Uterus (tissue), 4 donors: ENCODE results near the gene POLE. TPM values are rescaled to one million over a fixed set of nuclear protein-coding genes. Genes with fewer than 3 reads are reported as not detected.

Experiments used
- DNase-seq, 2 donors: peaks; one replicate each; pipeline ENCODE4 v3.0.0-alpha.2; 2019 to 2020
- H3K27ac ChIP-seq, 2 donors: fragments of 200-600 bp; sonication (generic); 1 replicate in 1 of 2; 2 replicates in 1 of 2; pipeline ENCODE4 v1.5.1; 2016 to 2018
- H3K27me3 ChIP-seq, 2 donors: fragments of 200-600 bp; sonication (generic); one replicate each; pipeline ENCODE4 v1.5.1; 2018 to 2019; ENCODE audit warnings: control low read depth in 1 of 2
- H3K36me3 ChIP-seq, 2 donors: fragments of 200-600 bp; sonication (generic); one replicate each; pipeline ENCODE4 v1.5.1; 2019; ENCODE audit warnings: control low read depth in 1 of 2
- H3K4me1 ChIP-seq, 2 donors: fragments of 200-600 bp; sonication (generic); one replicate each; pipeline ENCODE4 v1.5.1; 2018 to 2019; ENCODE audit warnings: control low read depth in 1 of 2
- H3K4me3 ChIP-seq, 2 donors: fragments of 200-600 bp; sonication (generic); 1 replicate in 1 of 2; 2 replicates in 1 of 2; pipeline ENCODE4 v1.5.1; 2018 to 2019; ENCODE audit warnings: mild to moderate bottlenecking in 1 of 2
- H3K9me3 ChIP-seq, 2 donors: fragments of 200-600 bp; sonication (generic); one replicate each; pipeline ENCODE4 v1.5.1; 2019; ENCODE audit warnings: control low read depth in 1 of 2
- CTCF ChIP-seq, 4 experiments: fragments of 200-600 bp in 2 of 4; fragments of 450-650 bp in 2 of 4; sonication (generic) in 2 of 4; IDR thresholded peaks; one replicate each; pipeline ENCODE4 v1.5.1; 2016 to 2019; ENCODE audit warnings: antibody characterized with exemption in 4 of 4, mild to moderate bottlenecking in 2 of 4, moderate library complexity in 1 of 4
- POLR2A ChIP-seq, 2 donors: fragments of 450-650 bp; IDR thresholded peaks; one replicate each; pipeline ENCODE4 v1.6.1; 2016; ENCODE audit warnings: antibody characterized with exemption in 2 of 2, mild to moderate bottlenecking in 1 of 2, moderate library complexity in 1 of 2
- intact Hi-C: fragments of 100-400 bp; cut with DNase I; formaldehyde crosslinking; loops from one replicate; pipeline ENCODE4 v1.15.1; 2023; ENCODE audit warnings: low total_unique reads
- total RNA-seq, 4 donors: library from RNA; depleted of rRNA in 3 of 4; stranded (reverse); fragments of >200 nt in 3 of 4; gene quantifications; one replicate each; pipeline versions ENCODE4 v1.1.0 to v1.2.4, GENCODE V29; 2014 to 2023
- donor health status: DM: yes; HTN: yes; CAD: no.

The POLE gene
- total RNA-seq, 4 donors from 2014 or later: 7.7 to 71.3 (median 28.8) TPM

GRCh38 chr12:132734206-132734605 lies 47.1 kb upstream of the POLE start:
- no peak overlapping the region for H3K27ac ChIP-seq
- TF ChIP-seq POLR2A (IDR thresholded peaks at IDR 0.05) (no peak), CTCF (IDR thresholded peaks at IDR 0.05) (no peak)
- H3K4me1 ChIP-seq: no peaks in the 10 kb centered on the region
- H3K27me3 ChIP-seq: no peaks in the 10 kb centered on the region
- no peak overlapping the region for H3K4me3 ChIP-seq
- DNase-seq: no peak
- H3K9me3 ChIP-seq: no peaks in the 10 kb centered on the region
- intact Hi-C loops: no loop called here
- no peaks in the 10 kb centered on the region for H3K36me3 ChIP-seq

DNA sequence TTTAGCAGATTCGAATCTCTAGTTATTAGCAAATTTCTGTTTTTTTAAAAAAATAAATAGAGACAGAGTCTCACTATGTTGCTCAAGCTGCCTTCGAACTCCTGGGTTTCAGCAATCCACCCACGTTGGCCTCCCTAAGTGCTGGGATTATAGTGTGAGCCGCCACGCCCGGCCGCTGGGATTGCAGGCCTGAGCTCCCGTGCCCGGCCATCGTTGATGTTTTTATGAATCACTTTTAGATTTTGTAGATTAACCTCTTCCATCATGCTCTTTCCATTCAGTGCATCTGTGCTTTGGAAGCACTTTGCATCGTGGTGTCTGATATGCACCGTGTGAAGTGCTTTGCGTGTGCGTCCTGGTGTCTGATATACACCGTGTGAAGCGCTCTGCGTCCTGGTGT lies 44.4 kb upstream of the POLE start:
- Histone ChIP-seq H3K4me3 (no peak overlapping the region), H3K9me3 (no peaks in the 10 kb centered on the region), H3K27me3 (no peaks in the 10 kb centered on the region), H3K4me1 (no peaks in the 10 kb centered on the region), H3K27ac (no peak overlapping the region), H3K36me3 (no peaks in the 10 kb centered on the region)
- no peak for DNase-seq
- no peak for TF ChIP-seq POLR2A (IDR thresholded peaks at IDR 0.05)
- TF ChIP-seq CTCF (IDR thresholded peaks at IDR 0.05): no peak
- intact Hi-C loops: no loop called here

- no peaks in the 10 kb centered on the region for H3K9me3 ChIP-seq
- H3K27me3 ChIP-seq: no peaks in the 10 kb centered on the region
- H3K4me3 ChIP-seq: no peak overlapping the region
- TF ChIP-seq POLR2A (IDR thresholded peaks at IDR 0.05) (no peak), CTCF (IDR thresholded peaks at IDR 0.05) (no peak)
- DNase-seq: no peak
- intact Hi-C loops: no loop called here
- H3K4me1 ChIP-seq: no peaks in the 10 kb centered on the region
- H3K27ac ChIP-seq: no peak overlapping the region
- no peaks in the 10 kb centered on the region for H3K36me3 ChIP-seq
Measured at GRCh38 chr12:132730353-132730752, 43.2 kb upstream of the POLE start.

GRCh38 chr12:132729541-132730320 lies 42.6 kb upstream of the POLE start:
- Histone ChIP-seq H3K27ac (no peak overlapping the region), H3K4me3 (no peak overlapping the region), H3K9me3 (no peaks in the 10 kb centered on the region), H3K4me1 (no peaks in the 10 kb centered on the region), H3K36me3 (no peaks in the 10 kb centered on the region), H3K27me3 (no peaks in the 10 kb centered on the region)
- no peak for DNase-seq
- intact Hi-C loops: no loop called here
- TF ChIP-seq POLR2A (IDR thresholded peaks at IDR 0.05) (no peak), CTCF (IDR thresholded peaks at IDR 0.05) (no peak)

DNA sequence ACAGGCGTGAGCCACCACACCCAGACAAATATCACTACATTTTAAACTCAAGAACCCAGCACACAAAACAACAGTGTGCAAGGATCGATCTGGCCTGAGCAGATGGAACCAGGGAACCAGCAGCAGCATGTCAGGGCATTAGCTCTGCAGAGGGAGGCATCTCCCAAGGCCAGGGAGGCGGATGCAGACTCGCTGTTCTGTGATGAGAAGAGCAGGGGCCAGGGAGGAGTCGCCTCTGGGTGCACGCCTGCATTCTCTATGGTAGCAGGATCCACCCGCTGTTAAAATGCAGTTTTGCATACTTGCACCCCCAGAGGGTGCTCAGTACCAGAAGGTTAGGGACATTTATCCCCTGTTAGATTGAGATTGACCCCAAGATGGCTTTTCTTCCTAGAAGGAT lies 41.4 kb upstream of the POLE start:
- no peaks in the 10 kb centered on the region for H3K36me3 ChIP-seq

More for the DNA sequence above, 41.4 kb upstream of the POLE start:
- no peak overlapping the region for H3K27ac ChIP-seq
- TF ChIP-seq POLR2A (IDR thresholded peaks at IDR 0.05) (no peak), CTCF (IDR thresholded peaks at IDR 0.05) (no peak)
- no peaks in the 10 kb centered on the region for H3K9me3 ChIP-seq
- no peak for DNase-seq
- no peaks in the 10 kb centered on the region for H3K27me3 ChIP-seq
- no peak overlapping the region for H3K4me3 ChIP-seq
- intact Hi-C loops: no loop called here
- no peaks in the 10 kb centered on the region for H3K4me1 ChIP-seq
